Myocyte (in vitro differentiated cells): Measurements from ENCODE around the gene KLHDC10. TPM values are rescaled to one million over a fixed set of nuclear protein-coding genes. Genes with fewer than 3 reads are reported as not detected.
"Not testable (repeated sequence)": the region's sequence is repeated elsewhere in the genome, so short reads cannot be mapped to it uniquely, and the experiment has no call there.

Experiments
- DNase-seq: peaks from one replicate; pipeline ENCODE4 v3.0.0-alpha.2; 2012; ENCODE audit warnings: low read depth
- total RNA-seq: library from RNA; depleted of rRNA; stranded (reverse); fragments of >200 nt; gene quantifications from 2 replicates; pipeline ENCODE4 v1.2.3, GENCODE V29; 2014

The KLHDC10 gene
- total RNA-seq, 1 donor from 2014 or later = 44.8 TPM

GRCh38 chr7:130079846-130080394, 9.6 kb downstream of the KLHDC10 start:
- no peak for DNase-seq

GRCh38 chr7:130083497-130083896, 13.2 kb downstream of the KLHDC10 start:
- DNase-seq = not testable (repeated sequence)

- DNase-seq = peak; percentile 14
Measured at GRCh38 chr7:130084037-130084875, 13.9 kb downstream of the KLHDC10 start.

- DNase-seq = not testable (repeated sequence)
Measured at GRCh38 chr7:130085235-130085634, 14.9 kb downstream of the KLHDC10 start.

- DNase-seq = no peak
Measured at GRCh38 chr7:130086938-130087337, 16.6 kb downstream of the KLHDC10 start.

- DNase-seq = no peak
Measured at GRCh38 chr7:130087364-130087763, 17.0 kb downstream of the KLHDC10 start.

GRCh38 chr7:130090745-130091532, 20.6 kb downstream of the KLHDC10 start:
- DNase-seq = no peak

GRCh38 chr7:130091999-130092398, 21.7 kb downstream of the KLHDC10 start:
- no peak for DNase-seq

GRCh38 chr7:130092598-130092997, 22.3 kb downstream of the KLHDC10 start:
- no peak for DNase-seq

GRCh38 chr7:130095812-130096211, 25.5 kb downstream of the KLHDC10 start:
- peak; percentile 8 for DNase-seq

GRCh38 chr7:130096243-130096827, 26.0 kb downstream of the KLHDC10 start:
- no peak for DNase-seq

- no peak for DNase-seq
Measured at GRCh38 chr7:130099331-130099730, 29.0 kb downstream of the KLHDC10 start.

- DNase-seq = no peak
Measured at GRCh38 chr7:130102588-130102987, 32.3 kb downstream of the KLHDC10 start.

GRCh38 chr7:130107949-130108674, 37.8 kb downstream of the KLHDC10 start:
- DNase-seq = no peak

- DNase-seq = no peak
Measured at GRCh38 chr7:130108809-130109208, 38.5 kb downstream of the KLHDC10 start.

GRCh38 chr7:130112093-130112492, 41.8 kb downstream of the KLHDC10 start:
- no peak for DNase-seq

- DNase-seq = no peak
Measured at GRCh38 chr7:130112662-130113425, 42.5 kb downstream of the KLHDC10 start.

- DNase-seq = not testable (repeated sequence)
Measured at GRCh38 chr7:130113426-130113805, 43.1 kb downstream of the KLHDC10 start.

GRCh38 chr7:130113887-130114286, 43.6 kb downstream of the KLHDC10 start:
- no peak for DNase-seq

- DNase-seq = no peak
Measured at GRCh38 chr7:130114374-130114773, 44.0 kb downstream of the KLHDC10 start.
